ENCODE measurements around the gene RAI1.

GRCh38 chr17:17818088-17818526, 136.8 kb downstream of the RAI1 start:
- no peak for TF ChIP-seq FOXK2 (IDR thresholded peaks at IDR 0.05)
- TF ChIP-seq SUZ12 (IDR thresholded peaks at IDR 0.05) = no peak
- TF ChIP-seq L3MBTL2 (conservative IDR thresholded peaks at IDR 0.05) = no peak
- no peak for TF ChIP-seq CTBP1 (IDR thresholded peaks at IDR 0.05; ENCODE audit: borderline replicate concordance)
- no peak for TF ChIP-seq FOXA1 (IDR thresholded peaks at IDR 0.05)
- TF ChIP-seq SP1 (IDR thresholded peaks at IDR 0.05) = no peak
- TF ChIP-seq BHLHE40 (IDR thresholded peaks at IDR 0.05; ENCODE audit: borderline replicate concordance) = no peak

Data from HEK293T (cell line).